Measurements from ENCODE around the gene OTOGL.

DNA sequence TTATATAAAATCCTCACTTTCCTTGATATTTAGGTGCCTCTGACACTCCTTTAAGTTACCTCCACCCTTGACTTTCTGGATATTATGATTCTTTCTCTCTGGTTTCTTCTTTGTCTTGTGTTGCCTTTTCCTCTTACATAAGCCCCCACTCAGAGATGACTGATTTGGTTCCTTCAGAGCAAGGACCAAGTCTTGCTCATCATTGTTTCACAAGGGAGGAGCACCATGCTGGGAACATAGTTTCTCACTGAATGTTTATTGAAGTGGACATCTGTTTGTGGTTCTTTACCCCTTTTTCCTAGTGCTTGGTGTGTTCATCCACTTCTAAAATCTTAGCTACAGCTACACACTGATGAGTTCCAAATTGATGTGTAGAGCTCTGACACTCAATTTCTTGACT, 183.4 kb downstream of the OTOGL start:
- TF ChIP-seq, protein P1, sequence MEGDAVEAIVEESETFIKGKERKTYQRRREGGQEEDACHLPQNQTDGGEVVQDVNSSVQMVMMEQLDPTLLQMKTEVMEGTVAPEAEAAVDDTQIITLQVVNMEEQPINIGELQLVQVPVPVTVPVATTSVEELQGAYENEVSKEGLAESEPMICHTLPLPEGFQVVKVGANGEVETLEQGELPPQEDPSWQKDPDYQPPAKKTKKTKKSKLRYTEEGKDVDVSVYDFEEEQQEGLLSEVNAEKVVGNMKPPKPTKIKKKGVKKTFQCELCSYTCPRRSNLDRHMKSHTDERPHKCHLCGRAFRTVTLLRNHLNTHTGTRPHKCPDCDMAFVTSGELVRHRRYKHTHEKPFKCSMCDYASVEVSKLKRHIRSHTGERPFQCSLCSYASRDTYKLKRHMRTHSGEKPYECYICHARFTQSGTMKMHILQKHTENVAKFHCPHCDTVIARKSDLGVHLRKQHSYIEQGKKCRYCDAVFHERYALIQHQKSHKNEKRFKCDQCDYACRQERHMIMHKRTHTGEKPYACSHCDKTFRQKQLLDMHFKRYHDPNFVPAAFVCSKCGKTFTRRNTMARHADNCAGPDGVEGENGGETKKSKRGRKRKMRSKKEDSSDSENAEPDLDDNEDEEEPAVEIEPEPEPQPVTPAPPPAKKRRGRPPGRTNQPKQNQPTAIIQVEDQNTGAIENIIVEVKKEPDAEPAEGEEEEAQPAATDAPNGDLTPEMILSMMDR (conservative IDR thresholded peaks at IDR 0.05; ENCODE audit: low read length), result no peak
- no peak for TF ChIP-seq EZH2phosphoT487 (IDR thresholded peaks at IDR 0.05; ENCODE audit: borderline replicate concordance, low read depth, low read length)
